Thymus (tissue), 11 donors: ENCODE measurements around the gene CD300LD. TPM values are rescaled to one million over a fixed set of nuclear protein-coding genes. Genes with fewer than 3 reads are reported as not detected.
A peak's percentile ranks its signal among the peaks of the same experiment; 100 is the strongest.

Experiments
- DNase-seq, 9 donors: peaks; one replicate each; pipeline ENCODE4 v3.0.0-alpha.2; 2013; ENCODE audit warnings: low spot score in 9 of 9, low read depth in 6 of 9, missing footprints in 1 of 9
- H3K27ac ChIP-seq, 2 donors: one replicate each; pipeline ENCODE4 v1.5.1; 2013; ENCODE audit warnings: control low read depth in 1 of 2, low read depth in 1 of 2, low read length in 1 of 2, mild to moderate bottlenecking in 1 of 2, moderate library complexity in 1 of 2
- H3K27me3 ChIP-seq, 2 donors: one replicate each; pipeline ENCODE4 v1.5.1; 2013; ENCODE audit warnings: low read length in 1 of 2; ENCODE audit not compliant: control insufficient read depth in 2 of 2, insufficient read depth in 1 of 2
- H3K36me3 ChIP-seq, 2 donors: one replicate each; pipeline ENCODE4 v1.5.1; 2013; ENCODE audit warnings: low read length in 1 of 2, mild to moderate bottlenecking in 1 of 2, moderate library complexity in 1 of 2; ENCODE audit not compliant: control insufficient read depth in 2 of 2, insufficient read depth in 2 of 2
- H3K4me1 ChIP-seq, 2 donors: one replicate each; pipeline ENCODE4 v1.5.1; 2013; ENCODE audit warnings: low read length in 2 of 2; ENCODE audit not compliant: control insufficient read depth in 2 of 2, insufficient read depth in 2 of 2
- H3K4me3 ChIP-seq, 2 donors: one replicate each; pipeline ENCODE4 v1.5.1; 2013; ENCODE audit warnings: low read length in 2 of 2, control low read depth in 1 of 2, mild to moderate bottlenecking in 1 of 2
- H3K9me3 ChIP-seq, 2 donors: one replicate each; pipeline ENCODE4 v1.5.1; 2013; ENCODE audit warnings: low read length in 1 of 2, mild to moderate bottlenecking in 1 of 2; ENCODE audit not compliant: control insufficient read depth in 2 of 2, insufficient read depth in 1 of 2
- WGBS: extraction: QIAGEN DNeasy Blood & Tissue Kit; methylation state at CpG from one replicate; pipeline ENCODE4 v1.1.7; 2013; 5-methylcytosine and 5-hydroxymethylcytosine counted together
- polyA plus RNA-seq: library from polyadenylated mRNA; stranded (reverse); fragments of 200-250 nt; gene quantifications from one replicate; pipeline ENCODE4 v1.2.3, GENCODE V29; 2013
- total RNA-seq: library from RNA; stranded (reverse); fragments of 120-200 nt; gene quantifications from one replicate; pipeline ENCODE4 v1.2.4, GENCODE V29; 2013
- donor health status: healthy.

CD300LD gene
- total and polyA plus RNA-seq, 2 donors = 0.16 TPM; not detected in 1

DNA sequence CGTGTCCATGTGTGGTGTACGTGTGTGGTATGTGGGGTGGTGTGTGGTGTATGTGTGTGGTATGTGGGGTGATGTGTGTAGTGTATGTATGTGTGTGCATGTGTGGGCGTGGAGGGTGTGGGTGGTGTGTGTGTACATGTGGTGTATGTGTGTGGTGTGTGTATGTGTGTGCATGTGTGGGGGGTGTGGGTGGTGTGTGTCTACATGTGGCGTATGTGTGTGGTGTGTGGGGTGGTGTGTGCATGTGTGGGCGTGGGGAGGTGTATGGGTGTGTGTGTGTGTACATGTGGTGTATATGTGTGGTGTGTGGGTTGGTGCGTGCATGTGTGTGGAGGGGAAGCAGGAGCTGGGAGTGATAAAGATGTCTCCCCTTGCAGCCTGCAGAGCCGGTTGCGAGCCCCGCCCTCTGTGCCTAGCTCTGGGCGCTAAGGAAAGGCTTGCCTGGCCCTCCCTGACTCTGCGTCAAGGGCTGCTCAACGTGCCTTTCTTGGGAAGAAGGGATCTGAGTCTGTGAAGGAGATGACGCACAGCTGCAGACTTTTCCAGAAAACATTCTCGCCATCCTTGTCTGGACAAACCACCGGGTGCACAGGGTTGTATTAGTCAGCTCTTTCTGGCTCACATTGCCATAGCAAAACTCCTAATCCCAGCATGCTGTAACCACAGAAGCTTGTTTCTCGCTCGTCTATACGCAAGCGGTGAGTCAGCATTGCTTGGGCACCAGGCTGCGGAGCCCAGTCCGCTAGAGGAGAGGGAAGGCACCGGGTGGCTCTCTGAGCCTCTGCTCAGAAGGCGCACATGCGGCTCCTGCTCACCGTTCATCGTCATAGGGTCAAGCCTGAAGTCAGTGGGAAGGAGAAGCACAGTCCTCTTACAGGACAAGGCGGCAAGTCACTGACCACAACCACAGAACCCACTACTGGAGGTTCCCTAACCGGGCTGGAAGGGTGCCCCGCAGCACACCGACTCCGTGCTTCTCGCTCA, 22.8 kb downstream of the CD300LD start:
- peaks cover 0 to 9% of the 10 kb centered on the region in 2 donors for H3K4me1 ChIP-seq
- H3K27ac ChIP-seq = peak overlapping the region in 1 of 2 donors; percentile 43
- H3K4me3 ChIP-seq = no peak overlapping the region
- no peaks in the 10 kb centered on the region for H3K36me3 ChIP-seq
- 39% methylated on average over 32 of the region's 32 CpGs for WGBS
- H3K27me3 ChIP-seq = peaks cover 0 to 19% of the 10 kb centered on the region in 2 donors
- DNase-seq = peak in 1 of 9 donors; percentile 34
- no peaks in the 10 kb centered on the region for H3K9me3 ChIP-seq

DNA sequence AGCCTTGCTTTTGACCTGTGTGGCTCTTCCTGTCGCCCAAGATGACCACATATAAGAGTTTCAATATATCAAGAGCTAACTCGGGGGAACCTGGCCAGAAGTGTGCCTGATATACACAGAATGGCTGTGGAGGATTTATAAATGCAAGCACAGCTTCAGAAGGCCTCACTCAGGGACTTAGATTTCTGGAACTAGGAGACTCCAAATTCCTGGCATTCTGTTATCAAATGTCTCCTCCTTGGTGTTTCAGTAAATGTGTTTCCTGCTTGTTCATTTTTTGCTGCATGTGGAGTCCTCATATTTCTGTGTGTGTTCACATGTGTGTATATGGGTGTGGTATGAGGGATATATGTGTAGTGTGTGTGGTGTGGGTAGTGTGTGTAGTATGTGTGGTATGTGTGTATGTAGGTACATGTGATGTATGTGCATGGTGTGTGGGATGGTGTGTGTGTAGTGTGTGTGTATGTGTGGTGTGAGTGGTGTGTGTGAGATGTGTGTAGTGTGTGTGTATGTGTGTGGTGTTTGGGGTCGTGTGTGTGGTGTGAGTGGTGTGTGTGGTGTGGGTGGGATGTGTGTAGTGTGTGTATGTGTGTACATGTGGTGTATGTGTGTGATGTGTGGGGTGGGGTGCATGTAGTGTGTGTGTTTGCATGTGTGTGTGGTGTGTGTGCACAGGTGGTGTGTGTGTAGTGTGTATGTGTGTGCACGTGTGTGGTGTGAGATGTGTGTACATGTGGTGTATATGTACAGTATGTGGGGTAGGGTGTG, 23.8 kb downstream of the CD300LD start:
- WGBS = 87% methylated on average over 4 of the region's 4 CpGs
- H3K27ac ChIP-seq = no peak overlapping the region

DNA sequence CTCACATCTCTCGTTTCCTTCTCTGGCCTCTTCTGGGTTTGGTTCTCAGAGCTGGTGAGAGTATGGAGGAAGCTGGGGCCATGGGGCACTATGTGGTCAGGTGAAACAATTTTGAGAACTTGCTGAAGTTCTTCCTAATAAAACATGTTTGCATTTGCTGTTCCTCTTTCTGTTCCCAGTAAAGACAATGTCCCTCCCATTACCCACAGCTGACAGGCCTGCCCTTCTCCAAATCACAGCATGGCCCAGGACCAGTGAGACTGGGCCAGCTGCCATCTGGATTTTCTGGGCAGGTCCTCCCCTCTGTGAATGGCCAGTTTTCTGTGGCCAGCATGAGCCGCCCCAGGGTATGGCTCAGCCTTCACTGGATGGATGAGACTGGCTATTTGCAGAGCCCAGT, 24.7 kb downstream of the CD300LD start, which contains the start of gene CD300H:
Gene CD300H (minus strand): TSS at position 113 of the 400 bp plus-strand sequence.
- DNase-seq = peak in 1 of 9 donors; percentile 5
- H3K9me3 ChIP-seq = no peaks in the 10 kb centered on the region
- H3K4me3 ChIP-seq = no peak within 1 kb of the TSS
- no peaks in the 10 kb centered on the region for H3K36me3 ChIP-seq
- peaks cover 0 to 19% of the 10 kb centered on the region in 2 donors for H3K27me3 ChIP-seq
- H3K27ac ChIP-seq = no peak within 1 kb of the TSS
- peaks cover 0 to 9% of the 10 kb centered on the region in 2 donors for H3K4me1 ChIP-seq
- WGBS = 75% methylated on average over 2 of the region's 2 CpGs

More for the DNA sequence above, 23.8 kb downstream of the CD300LD start:
- peaks cover 0 to 9% of the 10 kb centered on the region in 2 donors for H3K4me1 ChIP-seq
- no peaks in the 10 kb centered on the region for H3K36me3 ChIP-seq
- no peak for DNase-seq
- H3K27me3 ChIP-seq = peaks cover 0 to 19% of the 10 kb centered on the region in 2 donors
- H3K4me3 ChIP-seq = no peak overlapping the region
- no peaks in the 10 kb centered on the region for H3K9me3 ChIP-seq

DNA sequence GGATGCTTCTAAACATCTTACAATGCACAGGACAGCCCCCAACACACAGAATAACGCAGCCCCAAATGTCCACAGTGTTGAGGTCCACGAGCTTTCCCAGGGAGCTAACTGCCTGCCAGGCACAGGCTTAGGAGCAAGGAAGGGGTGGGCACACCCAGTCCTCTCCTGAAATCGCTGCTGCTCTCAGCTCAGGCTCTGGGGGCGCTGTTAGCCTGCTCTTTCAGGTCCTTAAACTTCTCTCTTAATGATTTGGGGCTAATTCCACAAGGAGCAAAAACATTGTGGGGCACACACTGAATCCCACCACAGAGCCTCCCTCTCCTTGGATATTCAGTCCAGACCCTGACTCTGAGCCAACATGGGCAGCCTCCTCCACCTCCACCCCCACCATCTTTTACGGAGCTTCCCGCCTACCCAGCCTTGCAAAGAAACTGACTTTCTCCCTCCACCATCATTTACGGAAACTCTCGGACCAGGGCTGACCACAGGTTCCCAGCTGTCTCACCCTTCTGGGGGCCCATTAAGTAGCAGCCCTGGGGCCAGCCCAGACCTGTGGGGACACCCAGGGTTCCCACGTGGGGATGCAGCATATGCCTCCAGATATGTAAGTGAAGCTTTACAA, 25.8 kb downstream of the CD300LD start:
- H3K36me3 ChIP-seq = no peaks in the 10 kb centered on the region
- no peak overlapping the region for H3K27ac ChIP-seq
- peaks cover 0 to 9% of the 10 kb centered on the region in 2 donors for H3K4me1 ChIP-seq
- peak in 5 of 9 donors; percentile 4 to 40 (median 8) for DNase-seq
- peaks cover 0 to 19% of the 10 kb centered on the region in 2 donors for H3K27me3 ChIP-seq
- WGBS = 59% methylated on average over 9 of the region's 9 CpGs
- no peaks in the 10 kb centered on the region for H3K9me3 ChIP-seq
- no peak overlapping the region for H3K4me3 ChIP-seq

DNA sequence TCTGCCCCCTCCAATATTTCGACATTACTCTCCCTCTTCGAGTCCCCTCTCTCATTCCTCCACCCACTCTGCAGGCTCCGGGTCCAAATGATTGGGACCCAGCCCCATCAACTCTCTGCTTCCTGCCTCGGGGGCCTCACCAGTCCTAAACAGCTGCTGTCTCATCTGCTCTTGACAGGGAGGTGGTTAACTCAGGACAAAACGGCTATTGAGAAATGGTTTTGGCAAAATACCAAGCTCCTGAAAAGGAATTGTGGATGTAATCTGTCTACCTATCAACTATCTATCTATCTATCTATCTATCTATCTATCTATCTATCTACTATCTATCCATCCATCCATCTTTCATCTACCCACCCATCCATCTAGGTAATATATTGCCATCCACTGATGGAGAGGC, 27.0 kb downstream of the CD300LD start:
- Histone ChIP-seq H3K27ac (no peak overlapping the region), H3K4me1 (peaks cover 0 to 9% of the 10 kb centered on the region in 2 donors), H3K27me3 (peaks cover 0 to 17% of the 10 kb centered on the region in 2 donors), H3K36me3 (no peaks in the 10 kb centered on the region), H3K9me3 (no peaks in the 10 kb centered on the region), H3K4me3 (no peak overlapping the region)
- WGBS = 78% methylated on average over 5 of the region's 5 CpGs
- no peak for DNase-seq

DNA sequence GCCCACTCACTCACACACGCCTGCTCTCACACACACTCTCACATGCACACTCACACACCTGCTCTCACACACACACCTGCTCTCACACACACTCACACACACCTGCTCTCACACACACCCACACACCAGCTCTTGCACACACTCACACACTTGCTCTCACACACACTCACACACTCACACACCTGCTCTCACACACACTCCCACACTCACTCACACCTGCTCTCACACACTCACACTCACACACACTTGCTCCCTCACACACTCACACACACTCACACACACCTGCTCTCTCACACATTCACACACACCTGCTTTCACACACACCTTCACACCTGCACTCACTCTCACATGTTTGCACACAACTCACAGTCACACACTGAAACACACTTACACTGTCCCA, 28.7 kb downstream of the CD300LD start:
- H3K27me3 ChIP-seq = peaks cover 0 to 7% of the 10 kb centered on the region in 2 donors

DNA sequence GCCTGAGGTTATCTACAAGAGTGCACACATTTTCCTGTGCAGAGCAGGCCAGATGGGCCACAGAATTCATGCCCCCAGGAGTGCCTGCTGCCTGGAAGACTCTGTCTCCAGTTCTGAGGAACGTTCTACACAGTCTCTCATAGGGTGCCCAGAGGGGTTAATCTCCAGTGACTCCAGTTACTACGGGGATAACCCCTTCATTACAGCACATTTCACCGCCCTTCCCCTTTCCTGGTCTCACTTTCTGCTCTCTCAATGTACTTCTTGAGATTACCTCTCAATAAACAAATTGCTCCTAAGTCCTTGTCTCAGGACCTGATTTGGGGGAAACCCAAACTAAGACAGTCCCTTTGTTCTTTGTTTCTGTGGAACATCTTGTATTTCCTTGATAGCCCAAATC, 30.5 kb downstream of the CD300LD start:
- H3K27me3 ChIP-seq = peaks cover 0 to 2% of the 10 kb centered on the region in 2 donors
- H3K4me1 ChIP-seq = no peaks in the 10 kb centered on the region
- H3K27ac ChIP-seq = no peak overlapping the region
- 84% methylated on average over 3 of the region's 3 CpGs for WGBS
- H3K9me3 ChIP-seq = no peaks in the 10 kb centered on the region
- DNase-seq = no peak
- H3K4me3 ChIP-seq = no peak overlapping the region
- H3K36me3 ChIP-seq = no peaks in the 10 kb centered on the region

More for the DNA sequence above, 28.7 kb downstream of the CD300LD start:
- Histone ChIP-seq H3K9me3 (no peaks in the 10 kb centered on the region), H3K4me1 (peaks cover 0 to 2% of the 10 kb centered on the region in 2 donors), H3K27ac (no peak overlapping the region), H3K36me3 (no peaks in the 10 kb centered on the region), H3K4me3 (no peak overlapping the region)
- DNase-seq = no peak
- WGBS = 96% methylated on average over 1 of the region's 1 CpG

DNA sequence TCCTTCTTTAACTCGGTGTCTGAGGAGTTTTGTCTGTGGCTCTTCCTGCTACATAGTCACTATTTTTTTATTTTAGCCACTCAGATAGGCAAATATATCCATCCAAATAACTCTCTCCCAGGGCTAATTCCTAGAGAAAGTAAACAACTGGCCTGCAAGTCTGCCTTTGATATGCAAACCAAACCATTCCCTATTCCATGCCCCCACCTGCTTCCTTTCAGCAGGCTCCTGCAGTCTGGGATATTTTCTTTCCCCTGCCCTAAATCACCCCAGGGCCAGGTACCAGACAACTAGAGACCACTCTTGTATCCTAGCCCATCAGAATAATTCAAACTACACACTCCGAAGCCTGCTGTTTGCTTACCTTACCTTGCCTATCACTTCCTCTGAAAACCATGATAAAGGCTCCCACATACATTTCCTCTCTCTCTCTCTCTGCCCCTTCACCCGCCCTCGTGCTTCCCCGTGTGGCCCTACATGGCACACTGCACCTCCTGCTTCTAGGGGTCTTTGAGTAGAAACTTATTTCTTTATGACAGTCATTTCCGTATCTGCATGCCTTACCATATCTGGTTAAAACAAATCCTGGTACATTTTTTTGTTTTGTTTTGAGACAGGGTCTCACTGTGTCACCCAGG, 33.1 kb downstream of the CD300LD start:
- Histone ChIP-seq H3K27ac (no peak overlapping the region), H3K27me3 (no peaks in the 10 kb centered on the region), H3K4me1 (no peaks in the 10 kb centered on the region), H3K36me3 (no peaks in the 10 kb centered on the region), H3K9me3 (no peaks in the 10 kb centered on the region), H3K4me3 (no peak overlapping the region)
- 48% methylated on average over 6 of the region's 6 CpGs for WGBS
- no peak for DNase-seq
